T-helper 17 cell (primary cell): ENCODE data around the gene USP34. TPM values are rescaled to one million over a fixed set of nuclear protein-coding genes. Genes with fewer than 3 reads are reported as not detected.

Source experiments
- ATAC-seq: fragments of 150-1000 bp; cut with Tn5 transposase; 2 replicates; pipeline ENCODE4 v1.10.0; 2021; ENCODE audit warnings: mild to moderate bottlenecking, moderate library complexity
- DNase-seq, 3 donors: peaks; one replicate each; pipeline versions ENCODE4 v3.0.0 to v3.0.0-alpha.2; 2020 to 2021
- H3K9me3 ChIP-seq: one replicate; pipeline ENCODE4 v1.7.0; 2013; ENCODE audit warnings: low read length, mild to moderate bottlenecking; ENCODE audit not compliant: control insufficient read depth, poor library complexity, severe bottlenecking
- H3K27ac Mint-ChIP-seq: one replicate; pipeline ENCODE4 v1.8.0; 2022; ENCODE audit warnings: mild to moderate bottlenecking, moderate library complexity, mixed read lengths
- H3K27me3 Mint-ChIP-seq: one replicate; pipeline ENCODE4 v1.8.0; 2022; ENCODE audit warnings: mixed read lengths
- H3K36me3 Mint-ChIP-seq: one replicate; pipeline ENCODE4 v1.8.0; 2022; ENCODE audit warnings: low read depth, mixed read lengths
- H3K4me1 Mint-ChIP-seq: one replicate; pipeline ENCODE4 v1.8.0; 2022; ENCODE audit warnings: mild to moderate bottlenecking, mixed read lengths
- H3K4me3 Mint-ChIP-seq: one replicate; pipeline ENCODE4 v1.8.0; 2022; ENCODE audit warnings: mild to moderate bottlenecking, moderate library complexity, mixed read lengths
- total RNA-seq, 4 donors: library from RNA in 2 of 4; stranded (reverse) in 2 of 4; gene quantifications; one replicate each; pipeline ENCODE4 v1.2.3 and lab custom pipeline; 2022 to 2026

Gene USP34
- total RNA-seq, 2 donors from 2014 or later, result 148 to 170 TPM

DNA sequence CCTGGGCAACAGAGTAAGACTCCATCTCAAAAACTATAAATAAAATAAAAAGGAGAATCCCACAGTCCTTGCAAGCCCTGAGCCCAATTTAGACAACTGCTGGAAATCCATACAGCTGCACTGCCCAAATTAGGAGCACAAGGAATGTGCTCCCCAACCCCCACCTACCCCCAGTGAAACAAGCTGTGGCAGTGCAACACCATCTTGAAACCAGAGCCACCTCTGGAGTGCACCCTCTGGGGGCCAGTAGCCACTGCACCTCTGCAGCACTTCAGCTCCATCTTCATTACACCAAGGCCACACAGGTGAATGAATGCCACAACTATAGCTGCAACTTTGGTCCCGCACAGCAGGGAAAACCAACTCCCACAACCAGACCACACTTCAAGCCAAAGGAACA lies 37.3 kb downstream of the USP34 start:
- no peaks in the 10 kb centered on the region for H3K9me3 ChIP-seq
- ATAC-seq (peak; percentile 36), DNase-seq (no peak)
- Mint-ChIP-seq H3K36me3 (peaks cover 3% of the 10 kb centered on the region), H3K27me3 (no peaks in the 10 kb centered on the region), H3K4me3 (no peak overlapping the region), H3K4me1 (peaks cover 29% of the 10 kb centered on the region), H3K27ac (peak overlapping the region; percentile 68)

DNA sequence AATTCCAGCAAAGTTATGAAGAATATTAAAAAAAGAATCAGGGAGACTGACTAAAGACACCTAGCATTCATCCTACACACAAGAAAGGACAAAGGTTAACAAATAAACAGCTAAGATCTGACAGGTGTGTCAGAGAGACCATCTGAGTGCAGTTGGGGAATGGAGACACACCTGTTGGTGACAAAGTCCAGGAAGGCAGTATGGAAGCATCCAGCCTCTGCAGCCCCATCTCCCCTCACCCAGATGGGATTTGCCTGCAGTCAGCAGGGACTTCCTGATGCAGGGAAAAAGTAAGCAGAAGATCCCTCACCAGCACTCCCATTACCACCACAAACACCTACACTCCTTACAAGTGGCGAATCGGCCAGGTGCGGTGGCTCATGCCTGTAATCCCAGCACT lies 37.9 kb downstream of the USP34 start:
- peaks cover 3% of the 10 kb centered on the region for H3K36me3 Mint-ChIP-seq
- DNase-seq (no peak), ATAC-seq (no peak)
- no peak overlapping the region for H3K4me3 Mint-ChIP-seq
- no peaks in the 10 kb centered on the region for H3K27me3 Mint-ChIP-seq
- no peaks in the 10 kb centered on the region for H3K9me3 ChIP-seq
- H3K4me1 Mint-ChIP-seq, result peaks cover 32% of the 10 kb centered on the region
- peak overlapping the region; percentile 35 for H3K27ac Mint-ChIP-seq

DNA sequence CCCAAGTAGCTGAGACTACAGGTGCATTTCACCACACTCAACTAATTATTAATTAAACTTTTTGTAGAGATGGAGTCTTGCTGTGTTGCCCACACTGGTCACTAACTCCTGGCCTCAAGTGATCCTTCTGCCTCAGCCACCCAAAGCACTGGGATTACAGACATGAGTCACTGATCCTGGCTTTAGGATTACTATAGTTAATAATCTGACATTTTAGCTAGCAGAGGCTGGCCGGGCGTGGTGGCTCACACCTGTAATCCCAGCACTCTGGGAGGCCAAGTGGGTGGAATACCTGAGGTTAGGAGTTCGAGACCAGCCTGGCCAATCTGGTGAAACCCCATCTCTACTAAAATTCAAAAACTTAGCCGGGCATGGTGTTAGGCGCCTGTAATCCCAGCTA lies 39.5 kb downstream of the USP34 start:
- Mint-ChIP-seq H3K36me3 (no peaks in the 10 kb centered on the region), H3K4me1 (peaks cover 42% of the 10 kb centered on the region), H3K27ac (no peak overlapping the region), H3K27me3 (no peaks in the 10 kb centered on the region), H3K4me3 (no peak overlapping the region)
- DNase-seq (no peak), ATAC-seq (no peak)
- H3K9me3 ChIP-seq, result no peaks in the 10 kb centered on the region

DNA sequence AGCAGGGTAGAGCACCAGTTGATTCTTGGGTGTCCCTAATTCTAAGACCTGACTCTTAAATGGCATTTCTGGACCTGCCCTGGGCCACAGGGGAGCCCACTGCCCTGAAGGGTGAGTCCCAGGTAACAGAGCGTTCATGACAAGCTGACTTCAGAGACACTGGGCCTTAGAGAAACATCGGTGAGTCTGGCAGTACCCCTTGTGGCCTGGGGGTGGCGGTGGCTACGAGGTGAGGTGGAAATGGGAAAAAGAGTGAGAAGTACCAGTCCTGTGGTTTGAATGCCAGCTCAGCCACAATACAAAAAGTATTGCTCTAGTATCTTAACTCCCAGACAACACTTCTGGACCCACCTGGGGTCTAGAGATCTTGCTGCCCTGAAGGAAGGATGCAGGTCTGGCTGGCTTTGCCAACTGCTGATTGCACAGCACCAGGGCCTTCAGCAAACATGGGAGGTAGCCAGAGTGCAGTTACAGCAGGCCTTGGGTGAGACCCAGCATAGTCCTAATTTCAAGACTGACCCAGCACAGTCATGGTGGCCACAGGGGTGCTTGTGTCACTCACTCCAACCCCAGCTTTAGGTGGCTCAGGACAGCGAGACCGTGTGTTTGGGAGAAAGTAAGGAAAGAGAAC lies 44.5 kb downstream of the USP34 start:
- Mint-ChIP-seq H3K27ac (peak overlapping the region; percentile 86), H3K36me3 (no peaks in the 10 kb centered on the region), H3K4me1 (peaks cover 47% of the 10 kb centered on the region), H3K4me3 (peak overlapping the region; percentile 64), H3K27me3 (no peaks in the 10 kb centered on the region)
- ATAC-seq (peak; percentile 93), DNase-seq (peak; percentile 48 to 62 (median 49))
- H3K9me3 ChIP-seq, result no peaks in the 10 kb centered on the region

DNA sequence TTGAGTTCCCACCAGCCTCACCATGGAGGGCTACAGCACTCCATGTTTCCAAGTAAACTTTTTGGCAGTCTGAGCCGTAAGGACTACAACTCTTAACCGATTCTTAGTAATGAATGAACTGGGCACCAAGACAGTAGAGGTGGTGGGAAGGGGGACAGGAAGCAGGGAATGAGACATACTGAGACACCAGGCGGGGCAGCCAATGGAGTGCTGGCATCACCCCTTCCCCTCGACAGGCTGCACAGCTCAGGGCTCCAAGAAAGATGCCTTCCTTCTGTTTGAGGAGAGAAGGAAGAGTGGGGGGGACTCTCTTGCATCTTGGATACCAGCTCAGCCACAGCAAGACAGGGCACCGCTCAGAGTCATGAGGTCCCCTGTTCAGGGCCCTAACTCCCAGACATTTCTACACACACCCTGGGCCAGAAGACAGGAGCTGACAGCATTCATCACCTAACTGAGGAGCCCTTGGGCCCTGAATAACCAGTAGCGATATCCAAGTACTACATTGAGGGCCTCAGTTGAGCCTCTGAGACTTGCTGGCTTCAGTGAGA lies 45.2 kb downstream of the USP34 start:
- Mint-ChIP-seq H3K27ac (peak overlapping the region; percentile 86), H3K4me3 (no peak overlapping the region), H3K36me3 (no peaks in the 10 kb centered on the region), H3K4me1 (peaks cover 50% of the 10 kb centered on the region), H3K27me3 (no peaks in the 10 kb centered on the region)
- no peaks in the 10 kb centered on the region for H3K9me3 ChIP-seq
- no peak for DNase-seq
- ATAC-seq, result peak; percentile 4

DNA sequence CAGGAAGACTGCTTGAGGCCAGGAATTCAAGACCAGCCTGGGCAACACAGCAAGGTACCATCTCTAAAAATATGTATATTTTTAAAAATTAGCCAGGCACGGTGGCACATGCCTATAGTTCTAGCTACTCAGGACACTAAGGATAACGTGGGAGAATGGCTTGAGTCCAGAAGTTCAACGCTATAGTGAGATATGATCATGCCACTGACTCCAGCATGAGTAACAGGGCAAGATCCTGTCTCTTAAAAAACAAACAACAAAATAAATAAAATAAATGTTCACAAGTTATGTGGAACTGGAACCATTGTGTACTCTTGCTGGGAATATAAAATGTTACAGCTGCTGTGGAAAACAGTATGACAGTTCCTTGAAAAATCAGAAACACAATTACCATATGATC lies 47.2 kb downstream of the USP34 start:
- no peak for DNase-seq
- Mint-ChIP-seq H3K4me3 (no peak overlapping the region), H3K27ac (no peak overlapping the region), H3K36me3 (no peaks in the 10 kb centered on the region), H3K4me1 (peaks cover 57% of the 10 kb centered on the region), H3K27me3 (no peaks in the 10 kb centered on the region)
- H3K9me3 ChIP-seq, result no peaks in the 10 kb centered on the region
- ATAC-seq, result no peak

DNA sequence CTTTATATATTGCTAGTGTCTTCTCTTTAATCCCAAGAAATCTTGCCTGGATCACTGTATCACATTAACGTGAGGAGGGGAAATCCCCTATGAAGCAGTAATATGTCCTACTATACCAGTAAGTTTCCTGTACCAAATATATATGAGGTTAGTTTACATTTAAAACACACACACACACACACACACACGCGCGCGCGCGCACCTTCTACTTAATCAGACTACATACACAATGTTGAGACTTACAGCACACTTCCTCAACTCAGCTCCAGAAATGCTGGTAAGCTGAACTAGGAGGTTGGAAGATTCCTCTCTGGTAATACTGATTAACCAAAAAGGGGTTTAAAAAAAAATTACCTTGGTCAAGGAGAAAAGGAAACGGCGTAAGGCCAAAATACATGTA lies 49.3 kb downstream of the USP34 start:
- no peaks in the 10 kb centered on the region for H3K27me3 Mint-ChIP-seq
- ATAC-seq (no peak), DNase-seq (peak in 2 of 3 donors; percentile 18 to 20)
- no peak overlapping the region for H3K4me3 Mint-ChIP-seq
- peak overlapping the region; percentile 65 for H3K27ac Mint-ChIP-seq
- H3K9me3 ChIP-seq, result no peaks in the 10 kb centered on the region
- H3K36me3 Mint-ChIP-seq, result no peaks in the 10 kb centered on the region
- peaks cover 45% of the 10 kb centered on the region for H3K4me1 Mint-ChIP-seq

DNA sequence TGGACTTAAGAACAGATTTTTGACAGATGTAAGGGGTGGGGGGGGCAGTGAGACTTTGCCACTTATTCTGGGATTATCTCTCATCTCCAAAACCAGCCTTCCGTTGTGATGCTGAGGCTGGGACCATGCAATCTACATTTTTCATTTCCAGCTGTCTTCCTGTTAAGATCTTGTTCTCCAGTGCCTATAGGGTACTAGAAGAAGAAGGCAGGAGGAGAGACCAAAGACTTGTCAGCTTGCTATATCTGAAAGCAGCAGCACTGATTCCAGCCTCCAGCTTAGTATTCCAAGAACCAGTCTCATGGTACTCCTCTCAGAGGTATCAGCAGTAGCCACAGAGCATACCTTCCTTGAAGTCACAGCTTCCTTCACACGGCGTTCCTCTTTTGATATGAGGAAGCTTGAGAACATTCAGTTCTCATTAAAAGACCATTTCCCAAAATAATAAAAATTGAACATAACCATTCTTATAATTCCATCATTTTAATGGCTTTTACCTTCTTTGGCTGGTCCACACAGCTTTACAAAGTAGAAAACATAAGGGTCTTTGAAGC lies 49.8 kb downstream of the USP34 start:
- Mint-ChIP-seq H3K4me3 (no peak overlapping the region), H3K36me3 (no peaks in the 10 kb centered on the region), H3K4me1 (peaks cover 40% of the 10 kb centered on the region), H3K27ac (peak overlapping the region; percentile 65), H3K27me3 (no peaks in the 10 kb centered on the region)
- no peak for DNase-seq
- peak; percentile 25 for ATAC-seq
- H3K9me3 ChIP-seq, result no peaks in the 10 kb centered on the region

DNA sequence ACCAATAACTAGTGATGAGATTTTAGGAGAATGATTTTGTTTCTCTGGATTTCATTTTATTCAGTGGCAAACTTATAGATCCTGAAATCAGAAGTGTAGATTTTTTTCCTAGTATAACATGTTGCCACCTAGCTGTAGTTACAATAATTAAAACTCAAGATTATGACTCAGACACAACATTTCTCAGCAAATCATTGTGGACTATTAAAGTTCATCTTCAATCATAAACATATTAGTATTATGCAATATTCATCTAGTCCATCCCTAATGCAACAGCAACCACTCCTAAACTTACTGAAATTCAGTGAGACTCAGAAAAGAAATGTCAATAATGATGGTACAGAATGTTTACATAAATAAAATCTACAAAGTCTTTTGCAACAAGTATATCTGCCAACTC lies 51.3 kb downstream of the USP34 start:
- H3K4me3 Mint-ChIP-seq, result no peak overlapping the region
- H3K27ac Mint-ChIP-seq, result peak overlapping the region; percentile 39
- ATAC-seq (peak; percentile 6), DNase-seq (no peak)
- H3K27me3 Mint-ChIP-seq, result no peaks in the 10 kb centered on the region
- no peaks in the 10 kb centered on the region for H3K36me3 Mint-ChIP-seq
- H3K9me3 ChIP-seq, result no peaks in the 10 kb centered on the region
- H3K4me1 Mint-ChIP-seq, result peaks cover 37% of the 10 kb centered on the region

DNA sequence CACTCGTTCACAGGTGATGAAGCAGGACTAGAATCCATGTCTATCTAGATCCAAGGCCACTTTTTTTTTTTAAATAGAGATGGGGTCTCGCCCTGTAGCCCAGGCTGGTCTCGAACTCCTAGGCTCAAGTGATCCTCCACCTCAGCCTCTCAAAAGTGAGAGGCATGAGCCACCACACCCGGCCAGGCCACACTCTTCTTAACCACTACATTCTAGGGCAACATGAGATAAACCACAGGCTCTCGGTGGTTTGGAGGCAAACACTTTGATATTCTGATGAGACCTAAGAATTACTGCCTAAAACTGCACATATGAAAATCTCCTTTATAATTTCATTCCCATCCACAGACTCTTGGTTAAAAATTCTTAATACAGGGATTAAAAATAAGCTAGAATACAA lies 51.8 kb downstream of the USP34 start:
- DNase-seq (no peak), ATAC-seq (peak; percentile 72)
- Mint-ChIP-seq H3K4me1 (peaks cover 40% of the 10 kb centered on the region), H3K27ac (peak overlapping the region; percentile 39), H3K4me3 (no peak overlapping the region), H3K36me3 (peaks cover 3% of the 10 kb centered on the region), H3K27me3 (no peaks in the 10 kb centered on the region)
- H3K9me3 ChIP-seq, result no peaks in the 10 kb centered on the region

DNA sequence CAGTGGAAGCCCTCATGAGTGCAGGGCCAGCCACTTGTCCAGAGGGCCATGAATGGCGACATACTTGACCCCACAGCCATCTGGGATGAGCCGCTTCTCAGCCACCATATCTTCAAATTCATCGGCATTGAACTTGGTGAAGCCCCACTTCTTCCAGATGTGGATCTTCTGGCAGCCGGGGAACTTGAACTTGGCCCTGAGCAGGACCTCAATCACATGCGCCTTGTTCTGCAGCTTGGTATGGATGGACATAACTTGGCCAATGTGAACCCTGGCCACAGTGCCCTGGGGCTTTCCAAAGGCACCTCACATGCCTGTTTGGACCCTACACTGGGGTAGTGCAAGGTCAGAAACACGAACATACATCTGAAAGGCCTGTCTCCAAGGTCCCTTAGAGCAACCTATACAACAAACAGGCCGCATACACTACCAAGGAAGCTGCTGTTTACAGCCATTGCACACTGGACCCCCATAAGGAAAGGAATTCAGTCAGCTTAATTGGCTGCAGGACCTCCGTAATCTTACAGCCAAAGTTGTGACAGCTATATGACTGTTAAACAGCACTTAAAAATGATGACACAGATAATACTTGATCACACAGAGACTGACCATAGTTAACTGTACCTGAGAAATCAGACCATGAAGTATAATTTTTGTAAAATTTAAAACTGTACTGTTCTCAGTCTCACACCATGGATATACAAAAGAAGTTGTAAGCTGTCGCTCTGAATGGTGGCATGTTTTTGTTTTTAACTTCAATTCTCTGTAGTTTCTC lies 53.8 kb downstream of the USP34 start:
- Mint-ChIP-seq H3K4me1 (peaks cover 29% of the 10 kb centered on the region), H3K36me3 (peaks cover 3% of the 10 kb centered on the region), H3K4me3 (no peak overlapping the region), H3K27me3 (no peaks in the 10 kb centered on the region), H3K27ac (no peak overlapping the region)
- H3K9me3 ChIP-seq, result no peaks in the 10 kb centered on the region
- ATAC-seq, result no peak
- DNase-seq, result no peak

DNA sequence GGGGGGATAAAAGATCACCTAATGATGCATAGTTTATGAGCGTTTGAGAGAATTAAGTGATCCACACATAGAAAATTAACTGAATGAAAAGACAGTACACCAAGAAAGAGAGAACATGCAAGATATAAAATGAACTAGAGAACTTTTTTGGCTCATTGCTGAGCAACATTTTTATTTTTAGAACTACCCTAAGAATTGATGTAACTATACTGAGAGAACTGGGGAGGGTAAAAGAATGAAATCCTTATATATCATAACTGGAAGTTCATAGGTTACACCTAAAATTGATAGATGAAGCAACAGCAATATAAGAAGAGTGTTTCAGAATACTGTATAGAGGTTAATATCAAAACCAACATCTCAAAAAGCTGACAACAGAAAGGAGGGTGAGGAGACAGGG lies 55.6 kb downstream of the USP34 start:
- no peak for ATAC-seq
- Mint-ChIP-seq H3K36me3 (peaks cover 3% of the 10 kb centered on the region), H3K27ac (no peak overlapping the region), H3K4me3 (no peak overlapping the region), H3K27me3 (no peaks in the 10 kb centered on the region), H3K4me1 (peaks cover 33% of the 10 kb centered on the region)
- H3K9me3 ChIP-seq, result no peaks in the 10 kb centered on the region
- DNase-seq, result no peak

DNA sequence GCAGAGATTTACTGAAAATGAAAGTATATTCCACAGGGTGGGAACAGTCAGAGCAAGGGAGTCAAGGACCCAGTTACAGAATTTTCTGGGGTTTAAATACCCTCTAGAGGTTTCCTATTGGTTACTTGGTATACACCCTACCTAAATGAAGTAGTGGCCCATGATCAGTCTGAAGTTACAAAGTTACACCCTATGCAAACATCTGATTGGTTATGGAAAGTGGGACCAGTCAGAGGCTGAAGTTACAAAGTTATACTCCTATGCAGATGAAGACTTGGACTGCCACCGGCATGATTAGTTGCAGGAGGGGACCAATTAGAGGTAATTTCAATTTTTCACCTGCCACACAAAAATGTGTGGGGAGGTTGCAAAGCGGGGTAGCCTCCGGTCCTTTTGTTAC lies 56.2 kb downstream of the USP34 start:
- no peak for ATAC-seq
- DNase-seq, result no peak
- Mint-ChIP-seq H3K27ac (no peak overlapping the region), H3K4me3 (no peak overlapping the region), H3K27me3 (no peaks in the 10 kb centered on the region), H3K36me3 (peaks cover 3% of the 10 kb centered on the region), H3K4me1 (peaks cover 32% of the 10 kb centered on the region)
- H3K9me3 ChIP-seq, result no peaks in the 10 kb centered on the region
